Naive thymus-derived CD4-positive, alpha-beta T cell (primary cell): ENCODE results near the gene NUMA1. TPM values are rescaled to one million over a fixed set of nuclear protein-coding genes. Genes with fewer than 3 reads are reported as not detected.
A peak's percentile ranks its signal among the peaks of the same experiment; 100 is the strongest.

ENCODE experiments used
- ATAC-seq: fragments of 150-1000 bp; cut with Tn5 transposase; 2 replicates; pipeline ENCODE4 v1.10.0; 2021; ENCODE audit warnings: mild to moderate bottlenecking, moderate library complexity
- CTCF ChIA-PET: fragments of 350-600 bp; sonication (Branson Sonifier 250); formaldehyde crosslinking; loops from one replicate; lab custom pipeline; 2021; ENCODE audit warnings: antibody characterized with exemption; lab: Charles Lee
- POLR2A ChIA-PET: fragments of 350-600 bp; sonication (Branson Sonifier 250); formaldehyde crosslinking; loops from one replicate; lab custom pipeline; 2021; ENCODE audit warnings: antibody characterized with exemption, inconsistent platforms; lab: Charles Lee
- DNase-seq, 9 donors: peaks; one replicate each; pipeline versions ENCODE4 v3.0.0 to v3.0.0-alpha.2; 2020 to 2022; ENCODE audit warnings: mixed read lengths in 1 of 9
- H3K27ac ChIP-seq: one replicate; pipeline ENCODE4 v1.7.0; 2013; ENCODE audit warnings: mild to moderate bottlenecking, low read depth, low read length, moderate library complexity
- H3K27me3 ChIP-seq, 2 donors: one replicate each; pipeline ENCODE4 v1.7.0; 2013; ENCODE audit warnings: low read length in 2 of 2, mild to moderate bottlenecking in 2 of 2, moderate library complexity in 2 of 2; ENCODE audit not compliant: control insufficient read depth in 2 of 2, insufficient read depth in 2 of 2
- H3K36me3 ChIP-seq, 3 experiments: 1 replicate in 2 of 3; 2 replicates in 1 of 3; pipeline ENCODE4 v1.7.0; 2013; ENCODE audit warnings: low read length in 3 of 3, mild to moderate bottlenecking in 3 of 3, moderate library complexity in 1 of 3; ENCODE audit not compliant: insufficient read depth in 3 of 3, control insufficient read depth in 2 of 3
- H3K4me1 ChIP-seq, 2 donors: one replicate each; pipeline ENCODE4 v1.7.0; 2013; ENCODE audit warnings: low read length in 2 of 2, mild to moderate bottlenecking in 2 of 2, moderate library complexity in 1 of 2; ENCODE audit not compliant: control insufficient read depth in 2 of 2, insufficient read depth in 2 of 2
- H3K4me3 ChIP-seq: 2 replicates; pipeline ENCODE4 v1.7.0; 2013; ENCODE audit warnings: mild to moderate bottlenecking, low read length
- H3K9me3 ChIP-seq, 3 experiments: 1 replicate in 2 of 3; 2 replicates in 1 of 3; pipeline ENCODE4 v1.7.0; 2013; ENCODE audit warnings: low read length in 3 of 3; ENCODE audit not compliant: control insufficient read depth in 2 of 3
- H3K27ac Mint-ChIP-seq, 9 donors: one replicate each; pipeline ENCODE4 v1.8.0; 2020 to 2022; ENCODE audit warnings: mixed read lengths in 9 of 9, mild to moderate bottlenecking in 8 of 9, moderate library complexity in 5 of 9, inconsistent platforms in 2 of 9
- H3K27me3 Mint-ChIP-seq, 5 donors: one replicate each; pipeline ENCODE4 v1.8.0; 2021 to 2022; ENCODE audit warnings: mixed read lengths in 5 of 5, mild to moderate bottlenecking in 1 of 5
- H3K36me3 Mint-ChIP-seq, 5 donors: one replicate each; pipeline ENCODE4 v1.8.0; 2020 to 2022; ENCODE audit warnings: mixed read lengths in 5 of 5, mild to moderate bottlenecking in 3 of 5, inconsistent platforms in 1 of 5
- H3K4me1 Mint-ChIP-seq, 7 donors: one replicate each; pipeline ENCODE4 v1.8.0; 2020 to 2022; ENCODE audit warnings: mixed read lengths in 7 of 7, mild to moderate bottlenecking in 3 of 7, inconsistent platforms in 1 of 7
- H3K4me3 Mint-ChIP-seq, 10 donors: one replicate each; pipeline ENCODE4 v1.8.0; 2020 to 2022; ENCODE audit warnings: mild to moderate bottlenecking in 10 of 10, mixed read lengths in 10 of 10, moderate library complexity in 6 of 10, inconsistent platforms in 2 of 10
- H3K9me3 Mint-ChIP-seq, 11 donors: one replicate each; pipeline ENCODE4 v1.8.0; 2020 to 2022; ENCODE audit warnings: mixed read lengths in 11 of 11, mild to moderate bottlenecking in 4 of 11, inconsistent platforms in 1 of 11, moderate library complexity in 1 of 11
- intact Hi-C, 2 donors: fragments of 100-400 bp; cut with micrococcal nuclease; formaldehyde crosslinking; loops; one replicate each; pipeline ENCODE4 v1.15.1; 2023
- polyA plus RNA-seq, 2 donors: library from polyadenylated mRNA; unstranded; fragments of 300-500 nt; fragmentation: Illumina TruSeq; gene quantifications; one replicate each; pipeline ENCODE4 v1.2.3, GENCODE V29; 2021
- total RNA-seq, 6 experiments: library from RNA in 5 of 6; stranded (reverse) in 5 of 6; gene quantifications; 1 replicate in 5 of 6; 2 replicates in 1 of 6; pipeline ENCODE4 v1.2.3 and lab custom pipeline; 2021 to 2026

The NUMA1 gene
- total and polyA plus RNA-seq, 7 experiments from 2014 or later = 27.1 to 453 (median 226) TPM

- Histone ChIP-seq H3K27me3 (no peaks in the 10 kb centered on the region), H3K4me1 (no peaks in the 10 kb centered on the region), H3K27ac (no peak overlapping the region), H3K9me3 (no peaks in the 10 kb centered on the region), H3K36me3 (peaks cover 62 to 99% (median 76%) of the 10 kb centered on the region in 3 experiments), H3K4me3 (no peak overlapping the region)
- Mint-ChIP-seq H3K4me1 (peaks cover 0 to 17% (median 5%) of the 10 kb centered on the region in 7 donors), H3K4me3 (peak overlapping the region in 1 of 10 donors; percentile 17), H3K36me3 (peaks cover 22 to 67% (median 32%) of the 10 kb centered on the region in 5 donors), H3K27me3 (no peaks in the 10 kb centered on the region), H3K27ac (peak overlapping the region in 7 of 9 donors; percentile 28 to 83 (median 57)), H3K9me3 (peaks cover 0 to 2% (median 0%) of the 10 kb centered on the region in 11 donors)
- POLR2A ChIA-PET = interaction anchor here (0.6 to 1.6 kb wide), 5 partner anchors 15 to 68 kb away, joined by 3 to 5 read pairs (median 4); partner anchors contain the start of gene IL18BP
- ATAC-seq (no peak), DNase-seq (no peak)
- CTCF ChIA-PET = interaction anchor here (1.3 to 3.0 kb wide), 4 partner anchors 11 to 37 kb away, joined by 3 to 14 read pairs (median 4); no protein-coding TSS in a partner anchor
- intact Hi-C loops = no loop called here
Observed at GRCh38 chr11:72013765-72014711, 66.3 kb downstream of the NUMA1 start.

- Mint-ChIP-seq H3K27ac (peak overlapping the region in 5 of 9 donors; percentile 28 to 65 (median 41)), H3K27me3 (no peaks in the 10 kb centered on the region), H3K4me3 (no peak overlapping the region), H3K9me3 (peaks cover 0 to 2% (median 0%) of the 10 kb centered on the region in 11 donors), H3K4me1 (peaks cover 0 to 16% (median 5%) of the 10 kb centered on the region in 7 donors), H3K36me3 (peaks cover 14 to 65% (median 32%) of the 10 kb centered on the region in 5 donors)
- no peak for DNase-seq
- Histone ChIP-seq H3K27me3 (no peaks in the 10 kb centered on the region), H3K4me3 (no peak overlapping the region), H3K9me3 (no peaks in the 10 kb centered on the region), H3K36me3 (peaks cover 58 to 99% (median 74%) of the 10 kb centered on the region in 3 experiments), H3K4me1 (no peaks in the 10 kb centered on the region), H3K27ac (no peak overlapping the region)
- no peak for ATAC-seq
- intact Hi-C loops = no loop called here
- ChIA-PET POLR2A (interaction anchor here (0.6 to 1.6 kb wide), 3 partner anchors 13 to 86 kb away, joined by 3 to 6 read pairs (median 4); no protein-coding TSS in a partner anchor), CTCF (interaction anchor here (1.8 to 3.0 kb wide), 2 partner anchors 11 to 36 kb away, joined by 5 to 14 read pairs; no protein-coding TSS in a partner anchor)
Observed at GRCh38 chr11:72012897-72013721, 67.2 kb downstream of the NUMA1 start.

GRCh38 chr11:72012091-72012630 lies 68.2 kb downstream of the NUMA1 start:
- CTCF ChIA-PET = no interaction called here
- peak overlapping the region in 5 of 9 donors; percentile 28 to 75 (median 47) for H3K27ac Mint-ChIP-seq

GRCh38 chr11:72010529-72011233 lies 69.7 kb downstream of the NUMA1 start:
- H3K27ac Mint-ChIP-seq = peak overlapping the region in 7 of 9 donors; percentile 17 to 77 (median 43)
- CTCF ChIA-PET = interaction anchor here (0.6 kb wide), 1 partner anchor 735 kb away, joined by 5 read pairs; no protein-coding TSS in a partner anchor

More at GRCh38 chr11:72012091-72012630, 68.2 kb downstream of the NUMA1 start:
- ATAC-seq = no peak
- DNase-seq = no peak
- no peaks in the 10 kb centered on the region for H3K27me3 Mint-ChIP-seq
- intact Hi-C loops = no loop called here
- H3K4me1 Mint-ChIP-seq = peaks cover 0 to 14% (median 5%) of the 10 kb centered on the region in 7 donors
- Histone ChIP-seq H3K27me3 (no peaks in the 10 kb centered on the region), H3K4me1 (no peaks in the 10 kb centered on the region), H3K36me3 (peaks cover 56 to 99% (median 81%) of the 10 kb centered on the region in 3 experiments), H3K4me3 (no peak overlapping the region), H3K9me3 (no peaks in the 10 kb centered on the region), H3K27ac (peak overlapping the region; percentile 44)
- peaks cover 17 to 65% (median 28%) of the 10 kb centered on the region in 5 donors for H3K36me3 Mint-ChIP-seq
- H3K4me3 Mint-ChIP-seq = no peak overlapping the region
- POLR2A ChIA-PET = interaction anchor here (1.6 kb wide), 1 partner anchor 12 kb away, joined by 6 read pairs; no protein-coding TSS in a partner anchor
- H3K9me3 Mint-ChIP-seq = peaks cover 0 to 2% (median 0%) of the 10 kb centered on the region in 11 donors

GRCh38 chr11:72009156-72009555 lies 71.2 kb downstream of the NUMA1 start:
- H3K36me3 ChIP-seq = peaks cover 69 to 99% (median 70%) of the 10 kb centered on the region in 3 experiments
- H3K27me3 Mint-ChIP-seq = no peaks in the 10 kb centered on the region
- CTCF ChIA-PET = interaction anchor here (0.7 kb wide), 1 partner anchor 13 kb away, joined by 3 read pairs; no protein-coding TSS in a partner anchor
- H3K27ac ChIP-seq = no peak overlapping the region
- ATAC-seq = no peak
- peaks cover 0 to 2% (median 0%) of the 10 kb centered on the region in 11 donors for H3K9me3 Mint-ChIP-seq
- H3K9me3 ChIP-seq = no peaks in the 10 kb centered on the region
- POLR2A ChIA-PET = no interaction called here
- no peak overlapping the region for H3K4me3 ChIP-seq
- peak overlapping the region in 2 of 9 donors; percentile 43 to 78 for H3K27ac Mint-ChIP-seq
- no peaks in the 10 kb centered on the region for H3K27me3 ChIP-seq
- intact Hi-C loops = no loop called here
- H3K36me3 Mint-ChIP-seq = peaks cover 15 to 59% (median 24%) of the 10 kb centered on the region in 5 donors
- H3K4me1 Mint-ChIP-seq = peaks cover 0 to 13% (median 0%) of the 10 kb centered on the region in 7 donors
- no peak overlapping the region for H3K4me3 Mint-ChIP-seq
- no peaks in the 10 kb centered on the region for H3K4me1 ChIP-seq
- DNase-seq = no peak

More at GRCh38 chr11:72010529-72011233, 69.7 kb downstream of the NUMA1 start:
- intact Hi-C loops = no loop called here
- no peak overlapping the region for H3K4me3 Mint-ChIP-seq
- H3K4me1 ChIP-seq = no peaks in the 10 kb centered on the region
- H3K9me3 ChIP-seq = no peaks in the 10 kb centered on the region
- H3K27me3 ChIP-seq = no peaks in the 10 kb centered on the region
- ATAC-seq (no peak), DNase-seq (no peak)
- peaks cover 0 to 2% (median 0%) of the 10 kb centered on the region in 11 donors for H3K9me3 Mint-ChIP-seq
- peak overlapping the region; percentile 44 for H3K27ac ChIP-seq
- peaks cover 0 to 14% (median 5%) of the 10 kb centered on the region in 7 donors for H3K4me1 Mint-ChIP-seq
- H3K36me3 Mint-ChIP-seq = peaks cover 15 to 62% (median 32%) of the 10 kb centered on the region in 5 donors
- H3K36me3 ChIP-seq = peaks cover 62 to 99% (median 84%) of the 10 kb centered on the region in 3 experiments
- H3K4me3 ChIP-seq = no peak overlapping the region
- H3K27me3 Mint-ChIP-seq = no peaks in the 10 kb centered on the region
- POLR2A ChIA-PET = interaction anchor here (1.0 kb wide), 2 partner anchors 11 to 23 kb away, joined by 3 to 4 read pairs; no protein-coding TSS in a partner anchor
